CD4-positive, alpha-beta T cell treated with Interleukin-4 for 1 hour (primary cell): ENCODE data around the gene SNAPC4.
"Not testable (repeated sequence)": the region's sequence is repeated elsewhere in the genome, so short reads cannot be mapped to it uniquely, and the experiment has no call there.

Experiments
- DNase-seq, 2 donors: peaks; one replicate each; pipeline ENCODE4 v3.0.0-alpha.2; 2020 to 2022

Gene SNAPC4

DNA sequence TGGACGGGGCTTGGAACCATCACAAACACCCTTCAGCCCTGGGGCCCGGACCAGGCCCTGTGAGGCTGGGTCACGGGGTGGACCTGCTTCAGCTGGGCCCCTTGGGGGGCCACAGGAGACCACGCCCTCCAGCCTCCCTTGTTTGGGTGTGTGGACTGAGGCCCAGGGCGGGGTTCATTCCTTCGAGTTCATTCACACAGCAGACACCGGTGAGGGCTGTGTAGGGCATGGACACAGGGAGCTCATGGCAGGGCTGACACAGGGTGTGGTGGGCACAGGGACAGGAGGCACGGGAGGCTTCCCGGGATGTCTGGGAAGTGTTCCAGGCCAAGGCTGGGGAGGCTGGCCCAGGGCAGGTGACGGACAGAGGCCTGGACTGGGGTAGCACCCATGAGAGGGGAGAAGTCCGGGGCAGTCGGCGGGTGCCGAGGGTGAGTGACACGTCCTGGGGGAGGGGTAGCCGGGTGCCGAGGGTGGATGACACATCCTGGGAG lies 45.3 kb downstream of the SNAPC4 start:
- no peak for DNase-seq

DNA sequence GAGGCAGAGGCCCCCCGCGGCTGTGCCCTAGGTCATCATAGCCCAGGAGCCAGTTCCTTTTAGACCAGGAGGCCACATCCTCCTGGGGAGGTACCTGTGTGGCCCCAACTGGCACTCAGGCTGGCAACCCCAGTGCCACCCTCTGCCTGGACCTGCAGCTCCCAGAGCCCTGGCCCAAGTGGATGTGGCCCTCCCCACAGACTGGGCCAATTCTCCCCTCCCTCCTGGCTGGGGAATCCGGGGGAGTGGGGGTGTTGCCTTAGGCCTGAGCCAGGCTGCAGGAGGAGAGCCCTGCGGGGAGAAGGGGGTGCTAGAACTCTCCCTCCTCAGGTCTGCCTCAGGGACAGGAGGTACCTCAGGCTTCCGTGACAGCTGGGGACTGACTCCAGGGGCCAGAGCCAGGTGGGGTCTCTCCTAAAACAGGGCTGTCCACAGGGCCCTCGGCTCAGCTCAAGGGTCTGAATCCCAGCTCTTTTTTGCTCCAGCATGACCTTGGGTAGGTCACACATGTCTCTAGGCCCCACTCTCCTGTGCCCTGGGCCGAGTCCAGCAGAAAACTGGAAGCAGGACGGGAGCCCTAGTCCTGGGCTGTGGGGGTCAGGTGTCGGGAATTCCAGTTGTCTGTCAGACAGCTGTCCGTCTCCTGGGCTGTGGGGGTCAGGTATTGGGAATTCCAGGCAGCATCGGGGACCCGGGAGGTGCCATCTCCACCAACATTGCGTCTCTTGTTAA lies 46.0 kb downstream of the SNAPC4 start:
- no peak for DNase-seq

DNA sequence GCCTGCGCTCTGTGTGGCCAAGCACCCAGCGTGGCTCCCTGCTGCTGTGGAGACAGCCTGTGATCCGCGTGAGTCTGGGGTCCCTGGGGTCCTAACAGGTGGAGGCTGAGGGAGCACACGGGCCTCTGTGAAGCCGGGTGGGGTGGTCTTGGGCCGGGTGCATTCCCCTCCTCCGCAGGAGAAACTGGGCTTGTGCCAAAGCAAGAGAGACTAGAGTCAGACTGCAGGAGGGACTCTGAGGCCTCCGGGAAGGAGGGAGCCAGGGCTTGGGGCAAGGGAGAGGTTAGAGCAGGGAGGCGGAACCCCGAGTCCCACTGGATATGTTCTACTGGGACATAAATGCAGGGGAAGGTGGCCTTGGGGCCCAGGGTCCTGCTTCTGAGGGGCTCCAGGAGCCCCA lies 46.9 kb downstream of the SNAPC4 start:
- no peak for DNase-seq

DNA sequence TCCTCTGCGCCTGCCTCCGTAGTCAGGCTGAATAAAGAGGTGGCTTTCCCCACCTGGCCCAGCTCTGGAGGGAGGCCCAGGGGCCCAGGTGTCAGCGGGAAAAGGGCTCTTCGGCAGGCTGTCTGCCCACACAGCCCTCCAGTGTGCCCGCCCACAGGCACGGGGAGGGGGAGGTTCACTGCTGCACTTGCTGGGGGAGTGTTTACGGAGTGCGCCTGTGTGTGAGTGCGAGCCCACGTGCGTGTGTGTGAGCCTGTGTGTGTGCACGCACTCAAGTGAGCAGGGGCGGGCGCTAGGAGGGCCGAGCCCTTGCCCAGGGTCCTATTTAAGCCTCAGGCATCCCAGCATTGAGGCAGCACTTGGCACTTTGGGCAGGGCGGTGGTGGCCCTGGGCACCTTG lies 47.3 kb downstream of the SNAPC4 start:
- no peak for DNase-seq

DNA sequence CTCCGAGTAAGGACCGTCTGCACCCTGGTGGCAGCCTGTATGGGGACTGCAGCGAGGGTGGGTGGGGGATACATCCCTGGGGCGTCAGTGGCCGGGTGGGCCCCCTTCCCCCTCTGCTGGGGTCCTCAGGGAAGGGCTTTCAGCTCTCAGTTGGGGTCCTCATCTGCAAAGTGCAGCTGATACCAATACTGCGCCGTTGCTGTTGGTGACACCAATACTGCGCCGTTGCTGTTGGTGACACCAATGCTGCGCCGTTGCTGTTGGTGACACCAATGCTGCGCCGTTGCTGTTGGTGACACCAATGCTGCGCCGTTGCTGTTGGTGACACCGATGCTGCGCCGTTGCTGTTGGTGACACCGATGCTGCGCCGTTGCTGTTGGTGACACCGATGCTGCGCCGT lies 48.1 kb downstream of the SNAPC4 start:
- not testable (repeated sequence) for DNase-seq

DNA sequence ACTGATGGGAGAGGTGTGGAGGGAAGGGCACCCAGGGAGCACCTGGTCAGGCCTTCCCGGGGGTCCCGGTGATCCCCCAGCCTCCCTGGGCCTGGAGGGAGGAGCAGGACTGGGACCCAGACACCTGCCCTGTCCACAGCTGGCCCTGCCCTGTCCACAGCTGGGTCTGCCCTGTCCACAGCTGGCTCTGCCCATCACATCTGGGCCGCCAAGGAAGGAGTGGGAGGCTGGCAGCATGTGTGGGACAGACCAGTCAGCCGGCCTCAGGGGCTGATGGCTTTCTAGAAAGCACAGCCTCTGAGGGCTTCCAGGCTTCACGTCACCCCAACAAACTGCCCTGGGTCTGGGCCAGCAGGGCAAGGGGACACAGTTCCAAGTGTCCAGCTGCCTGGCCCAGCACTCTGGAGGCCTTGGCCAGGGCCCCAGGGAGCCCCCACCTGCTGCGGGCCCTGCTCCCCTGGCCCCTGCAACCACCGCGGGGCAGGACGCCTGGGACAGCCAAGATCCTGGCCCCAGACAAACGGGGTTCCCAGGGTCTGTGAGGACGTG lies 48.6 kb downstream of the SNAPC4 start:
- DNase-seq, result no peak
